Activated CD8-positive, alpha-beta memory T cell treated with anti-CD3 and anti-CD28 coated beads for 48 hours (primary cell): Measurements from ENCODE around the gene ANKRD2.

Source experiments
- DNase-seq, 3 experiments: peaks; one replicate each; pipeline ENCODE4 v3.0.0-alpha.2; 2020; ENCODE audit warnings: low read depth in 2 of 3, low spot score in 2 of 3

Gene ANKRD2

DNA sequence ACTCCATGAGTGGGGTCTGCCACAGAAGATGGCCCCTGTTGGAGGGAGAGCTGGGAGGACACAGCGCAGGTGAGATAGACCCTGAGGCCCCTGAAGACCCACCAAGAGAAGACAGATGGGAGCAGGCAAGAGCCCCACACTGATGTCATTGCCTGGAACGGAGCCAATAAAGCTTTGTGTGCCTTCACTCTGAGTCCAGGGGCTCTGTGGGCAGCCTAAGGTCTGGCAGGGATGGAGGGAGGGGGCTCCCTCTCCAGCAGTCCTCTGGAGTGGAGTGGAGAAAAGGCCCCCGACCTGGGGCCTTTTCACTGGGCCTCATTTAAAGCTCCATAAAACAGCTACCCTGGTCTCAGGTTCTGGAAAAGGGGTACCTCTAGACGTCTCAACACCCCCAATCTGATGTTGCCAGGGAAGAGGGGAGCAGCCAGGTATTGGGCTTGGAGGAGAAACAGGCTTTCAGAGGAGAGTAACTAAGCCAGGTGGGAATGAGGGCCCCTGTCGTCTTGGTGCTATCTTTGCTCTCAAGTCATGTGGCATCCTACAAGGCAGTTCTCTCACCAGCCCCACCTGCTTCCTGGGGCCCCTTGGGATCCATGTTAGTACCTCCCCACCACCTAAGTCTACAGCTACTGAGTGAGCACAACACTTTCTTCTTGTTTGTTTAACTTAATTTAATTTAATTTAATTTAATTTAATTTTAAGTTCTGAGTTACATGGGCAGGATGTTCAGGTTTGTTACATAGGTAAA is 18.3 kb downstream of the ANKRD2 start:
- no peak for DNase-seq

- no peak for DNase-seq
These were observed 20.8 kb downstream of the ANKRD2 start for GRCh38 chr10:97593421-97593820.

- DNase-seq, result no peak
These were observed 23.8 kb downstream of the ANKRD2 start for GRCh38 chr10:97596101-97597082.

GRCh38 chr10:97597778-97598177 is 25.2 kb downstream of the ANKRD2 start:
- DNase-seq, result no peak

- no peak for DNase-seq
These were observed 26.1 kb downstream of the ANKRD2 start for GRCh38 chr10:97598407-97599271.

GRCh38 chr10:97599272-97599619 is 26.7 kb downstream of the ANKRD2 start:
- DNase-seq, result no peak

GRCh38 chr10:97600616-97601015 is 28.0 kb downstream of the ANKRD2 start:
- no peak for DNase-seq

DNA sequence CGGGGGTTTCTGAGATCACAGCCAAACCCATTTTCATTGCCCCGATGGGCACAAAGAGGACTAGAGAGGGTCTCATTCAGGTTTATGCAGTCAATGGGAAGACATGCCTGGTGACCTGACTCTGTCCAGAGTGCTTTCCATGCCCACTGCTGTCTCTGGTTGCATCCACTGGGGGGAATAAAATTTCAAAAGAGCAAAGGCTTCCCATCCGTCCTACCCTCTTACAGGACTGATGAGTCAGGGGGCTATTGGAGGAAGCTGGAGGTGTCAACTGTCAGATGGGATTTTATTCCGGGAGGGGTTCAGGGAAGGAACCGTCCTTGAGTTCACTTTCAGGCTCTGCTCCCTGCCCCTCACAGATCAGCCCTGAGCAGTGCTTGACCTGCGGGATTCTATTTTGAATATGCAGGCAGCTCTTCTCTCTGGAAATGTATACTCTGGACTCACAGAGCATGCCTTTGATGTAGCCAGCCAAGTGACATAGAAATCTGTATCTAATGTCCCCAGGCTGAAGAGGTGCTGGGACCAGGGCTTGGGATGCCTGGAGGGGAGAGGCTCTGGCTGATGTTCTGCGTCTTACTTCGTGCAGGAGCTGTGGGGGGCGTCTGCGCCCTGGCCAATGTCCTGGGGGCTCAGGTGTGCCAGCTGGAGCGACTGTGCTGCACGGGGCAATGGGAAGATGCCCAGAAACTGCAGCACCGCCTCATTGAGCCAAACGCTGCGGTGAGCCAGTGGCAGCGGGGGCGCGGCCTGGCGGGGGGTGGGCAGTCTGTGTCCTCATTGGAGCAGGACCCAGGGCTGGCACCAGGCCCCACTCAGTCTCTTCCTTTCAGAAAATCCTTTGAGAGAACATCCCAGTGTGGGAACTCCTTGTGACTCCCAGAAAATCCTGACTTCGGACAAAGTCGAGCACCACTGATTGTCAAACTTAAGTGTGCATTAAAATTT is 29.0 kb downstream of the ANKRD2 start:
- no peak for DNase-seq

DNA sequence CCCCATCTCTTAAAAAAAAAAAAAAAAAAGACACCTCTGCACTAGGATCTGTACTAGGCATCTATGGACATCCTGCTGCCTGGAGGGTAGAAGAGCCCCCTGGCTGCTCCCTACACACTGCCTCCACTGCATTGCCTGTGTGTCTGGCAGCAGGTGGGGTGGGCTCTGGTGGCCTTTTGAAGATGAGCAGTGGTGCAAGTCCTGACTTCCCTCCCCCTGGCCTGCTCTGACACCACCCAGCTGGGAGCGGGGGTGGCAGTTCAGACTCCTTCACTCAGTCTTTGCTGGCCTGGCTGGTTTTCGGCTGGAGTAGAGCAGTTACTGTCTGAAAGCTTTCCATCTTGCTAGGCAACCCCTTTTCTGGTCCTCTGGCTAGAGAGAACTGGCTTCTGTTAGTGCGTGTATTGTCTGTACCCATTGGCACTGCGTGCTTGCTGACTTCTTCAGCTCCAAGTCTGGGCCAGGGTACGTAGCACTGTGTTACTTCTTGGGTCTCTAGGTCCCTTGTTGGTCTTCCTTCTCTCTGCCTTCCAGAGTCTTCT is 34.6 kb downstream of the ANKRD2 start:
- DNase-seq, result no peak

DNA sequence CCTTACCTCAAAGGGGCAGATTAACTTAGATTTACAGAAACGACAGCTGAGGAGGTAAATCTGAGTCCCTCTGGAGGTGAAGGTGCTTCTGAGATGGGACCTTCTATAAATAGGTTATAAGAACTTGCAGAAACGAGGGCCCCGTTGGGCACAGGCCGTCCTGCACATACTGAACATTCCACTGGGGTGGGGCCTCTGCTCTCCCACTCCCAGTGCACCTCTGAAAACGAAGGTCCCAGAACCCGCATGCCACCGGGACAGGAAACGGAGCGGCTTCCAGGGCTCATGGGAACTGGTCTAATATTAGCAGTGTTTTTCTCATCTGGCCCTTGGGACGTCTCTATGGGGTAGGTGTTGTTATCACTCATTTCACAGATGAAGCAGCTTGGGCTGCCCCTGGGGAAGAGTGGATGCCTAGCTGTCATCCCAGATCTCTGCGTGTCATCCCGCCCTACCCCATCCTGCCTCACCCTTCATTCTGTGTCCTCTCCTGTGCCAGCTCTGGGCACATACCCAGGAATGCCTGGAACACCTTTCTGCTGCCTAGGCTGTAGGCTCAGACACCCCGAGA is 36.5 kb downstream of the ANKRD2 start:
- no peak for DNase-seq

GRCh38 chr10:97611473-97611872 is 38.9 kb downstream of the ANKRD2 start:
- DNase-seq, result no peak

GRCh38 chr10:97612386-97612785 is 39.8 kb downstream of the ANKRD2 start:
- no peak for DNase-seq

- no peak for DNase-seq
These were observed 45.7 kb downstream of the ANKRD2 start for GRCh38 chr10:97618285-97618684.

DNA sequence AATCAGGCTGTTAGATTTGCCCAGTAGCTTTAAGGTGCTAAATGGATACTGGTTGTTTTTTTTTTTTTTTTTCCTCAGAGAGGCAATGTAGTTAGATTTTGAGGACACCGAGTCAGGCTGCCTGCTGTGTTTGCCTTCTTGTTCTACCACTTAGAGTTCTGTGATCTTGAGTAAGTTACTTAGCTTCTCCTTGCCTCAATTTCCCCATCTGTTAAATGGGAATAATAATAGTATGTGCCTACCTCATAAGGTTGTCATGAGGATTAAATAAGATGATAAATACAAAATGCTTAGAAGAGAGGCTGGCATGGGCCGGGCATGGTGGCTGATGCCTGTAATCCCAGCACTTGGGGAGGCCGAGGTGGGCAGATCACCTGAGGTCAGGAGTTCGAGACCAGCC is 46.2 kb downstream of the ANKRD2 start:
- no peak for DNase-seq

DNA sequence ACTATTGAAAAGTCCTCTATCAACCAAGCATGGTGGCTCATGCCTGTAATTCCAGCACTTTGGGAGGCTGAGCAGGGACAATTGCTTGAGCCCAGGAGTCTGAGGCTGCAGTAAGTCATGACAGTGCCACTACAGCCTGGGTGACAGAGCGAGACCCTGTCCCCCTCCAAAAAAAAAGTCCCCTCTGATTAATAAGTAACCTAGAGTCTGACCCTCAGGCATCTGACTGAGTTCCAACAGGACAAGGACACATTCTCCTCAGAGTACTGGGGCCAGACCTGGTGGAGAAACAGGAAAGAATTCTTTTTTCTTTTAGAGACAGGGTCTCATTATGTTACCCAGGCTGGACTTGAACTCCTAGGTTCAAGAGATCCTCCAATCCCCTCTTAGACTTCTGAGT is 50.7 kb downstream of the ANKRD2 start:
- no peak for DNase-seq

- no peak for DNase-seq
These were observed 55.2 kb downstream of the ANKRD2 start for GRCh38 chr10:97627731-97628130.

GRCh38 chr10:97628228-97628627 is 55.6 kb downstream of the ANKRD2 start:
- no peak for DNase-seq

GRCh38 chr10:97629289-97629688 is 56.7 kb downstream of the ANKRD2 start:
- DNase-seq, result no peak

DNA sequence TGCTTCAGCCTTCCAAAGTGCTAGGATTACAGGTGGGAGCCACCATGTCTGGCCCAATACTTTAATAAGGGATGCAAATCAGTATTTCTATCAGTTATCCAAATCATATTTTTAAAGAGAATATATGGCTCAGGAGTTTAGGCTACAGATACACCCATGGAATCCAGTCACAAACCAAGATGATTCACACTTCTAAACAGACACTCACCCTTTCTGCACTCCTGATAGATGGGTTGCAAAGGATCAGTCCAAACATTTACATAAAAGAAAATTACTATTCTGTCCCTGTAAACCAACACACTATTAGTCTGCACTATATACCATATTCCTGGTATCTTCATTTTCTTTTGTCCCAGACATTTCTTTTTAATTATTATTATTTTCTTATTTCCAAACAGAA is 58.5 kb downstream of the ANKRD2 start:
- no peak for DNase-seq
